ENCODE measurements around the gene STEEP1.

Gene STEEP1

GRCh38 chrX:119488749-119489148 is 76.5 kb downstream of the STEEP1 start:
- no peak for DNase-seq (ENCODE audit: low read depth)

Measured in stimulated activated CD8-positive, alpha-beta memory T cell treated with anti-CD3 and anti-CD28 coated beads, Interleukin-7, amount 100 ng/mL, for 24 hours (primary cell).